Measurements from ENCODE around the gene C1D.

GRCh38 chr2:68044099-68044498 lies 18.7 kb downstream of the C1D start:
- TF ChIP-seq CTCF (IDR thresholded peaks at IDR 0.05) (no peak), POLR2A (IDR thresholded peaks at IDR 0.05) (no peak)

Measured in breast epithelium (tissue), 3 donors.